Activated gamma-delta T cell treated with Interleukin-2 at 50 U/mL for 16 hours (primary cell): ENCODE data around the gene RHOA.
"Not testable (repeated sequence)": the region's sequence is repeated elsewhere in the genome, so short reads cannot be mapped to it uniquely, and the experiment has no call there.

Experiments used
- DNase-seq: peaks from one replicate; pipeline ENCODE4 v3.0.0-alpha.2; 2020

The RHOA gene

DNA sequence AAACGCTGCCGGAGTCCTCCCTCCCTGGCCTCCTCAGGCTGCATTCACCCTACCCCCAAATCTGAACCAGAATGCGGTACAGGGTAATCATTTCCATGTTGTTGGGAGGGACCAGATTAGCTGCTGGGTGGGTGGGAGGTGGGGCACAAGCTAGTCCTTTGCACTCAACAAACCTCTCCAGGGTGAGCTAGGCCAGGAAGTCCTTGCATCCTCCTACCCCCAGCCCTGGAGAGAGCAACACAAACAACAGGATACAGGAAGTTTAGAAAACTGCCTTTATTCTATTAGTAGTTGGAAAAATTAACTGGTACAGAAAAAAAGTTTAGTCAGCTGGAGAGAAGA lies 52.9 kb downstream of the RHOA start:
- no peak for DNase-seq

DNA sequence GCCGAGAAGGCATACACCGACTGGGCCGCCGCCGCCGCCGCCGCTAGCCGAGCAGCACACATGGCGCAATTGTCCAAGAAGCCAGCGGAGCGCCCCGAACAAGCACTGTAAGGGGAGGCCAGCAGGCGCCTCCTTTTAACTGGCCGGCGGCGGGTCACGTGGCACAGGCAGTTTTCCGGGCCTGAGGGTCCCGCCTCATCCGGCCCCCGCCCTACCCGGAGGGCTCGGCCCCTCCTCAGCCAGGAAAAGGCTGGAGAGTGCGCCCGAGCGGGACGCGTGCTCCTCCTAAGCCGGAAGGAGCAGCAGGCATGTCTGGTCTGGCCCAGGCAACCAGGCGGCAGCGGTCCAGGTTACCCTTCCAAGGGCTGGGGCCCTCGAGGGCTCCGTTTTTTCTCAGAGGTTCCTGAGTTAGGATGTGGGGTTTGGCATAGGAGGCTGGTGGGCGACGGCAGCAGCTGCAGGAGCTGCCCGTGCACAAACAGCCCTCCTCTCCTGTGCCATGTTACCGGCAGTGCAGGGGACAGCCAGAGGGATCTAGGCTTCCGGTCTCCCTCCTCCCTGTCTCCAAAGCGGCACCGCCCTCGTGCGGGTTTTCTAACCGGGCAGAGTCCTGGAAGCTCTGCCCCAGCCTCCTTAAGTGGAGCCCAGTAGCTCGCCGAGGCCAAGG lies 53.4 kb downstream of the RHOA start, which contains the start of gene GPX1:
Gene GPX1, minus strand, starts transcription at position 137 of the 667 bp plus-strand sequence. Its CDS starts 75 bp downstream, at position 62.
- peak; percentile 74 for DNase-seq

- DNase-seq = peak; percentile 45
These were observed 54.1 kb downstream of the RHOA start for GRCh38 chr3:49357443-49358216.

GRCh38 chr3:49357095-49357442 lies 54.7 kb downstream of the RHOA start:
- peak; percentile 7 for DNase-seq

DNA sequence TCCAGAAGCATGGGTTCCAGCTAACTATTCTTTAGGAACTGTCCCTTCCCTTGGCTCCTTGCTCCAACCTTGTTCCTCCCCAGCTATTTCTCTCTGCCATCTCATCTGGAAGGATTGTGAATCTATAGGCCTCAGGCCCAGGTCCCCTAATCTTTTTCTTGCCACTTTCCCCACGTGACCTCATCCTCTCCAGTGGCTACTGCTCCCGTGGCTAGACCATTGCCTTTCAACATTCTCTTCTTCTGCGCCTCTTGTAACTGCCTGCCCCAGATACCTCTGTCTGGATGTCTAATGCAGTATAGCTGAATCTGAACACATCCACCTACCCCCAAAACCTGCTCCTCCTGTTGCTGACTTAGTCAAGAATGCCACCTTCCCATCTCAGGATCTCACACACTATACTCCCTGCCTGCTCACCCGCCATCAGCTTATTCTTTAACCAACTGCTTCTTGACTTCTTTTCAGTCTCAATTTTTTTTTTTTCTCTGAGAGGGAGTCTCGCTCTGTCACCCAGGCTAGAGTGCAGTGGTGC lies 58.8 kb downstream of the RHOA start:
- no peak for DNase-seq

GRCh38 chr3:49352281-49352680 lies 59.5 kb downstream of the RHOA start:
- no peak for DNase-seq

- no peak for DNase-seq
These were observed 60.2 kb downstream of the RHOA start for GRCh38 chr3:49351521-49352011.

GRCh38 chr3:49349348-49350114 lies 62.2 kb downstream of the RHOA start:
- no peak for DNase-seq

- DNase-seq = not testable (repeated sequence)
These were observed 63.4 kb downstream of the RHOA start for GRCh38 chr3:49348361-49348760.

GRCh38 chr3:49346797-49347251 lies 65.0 kb downstream of the RHOA start:
- no peak for DNase-seq

GRCh38 chr3:49343163-49343562 lies 68.6 kb downstream of the RHOA start:
- DNase-seq = no peak

GRCh38 chr3:49341996-49342395 lies 69.8 kb downstream of the RHOA start:
- DNase-seq = no peak

GRCh38 chr3:49339941-49340800 lies 71.6 kb downstream of the RHOA start, which contains the start of gene USP4:
Gene USP4 (minus strand): TSS chr3:49340053. CDS start chr3:49340024, 29 bp downstream.
- peak; percentile 91 for DNase-seq

GRCh38 chr3:49339581-49339940 lies 72.2 kb downstream of the RHOA start:
- DNase-seq = peak; percentile 14

DNA sequence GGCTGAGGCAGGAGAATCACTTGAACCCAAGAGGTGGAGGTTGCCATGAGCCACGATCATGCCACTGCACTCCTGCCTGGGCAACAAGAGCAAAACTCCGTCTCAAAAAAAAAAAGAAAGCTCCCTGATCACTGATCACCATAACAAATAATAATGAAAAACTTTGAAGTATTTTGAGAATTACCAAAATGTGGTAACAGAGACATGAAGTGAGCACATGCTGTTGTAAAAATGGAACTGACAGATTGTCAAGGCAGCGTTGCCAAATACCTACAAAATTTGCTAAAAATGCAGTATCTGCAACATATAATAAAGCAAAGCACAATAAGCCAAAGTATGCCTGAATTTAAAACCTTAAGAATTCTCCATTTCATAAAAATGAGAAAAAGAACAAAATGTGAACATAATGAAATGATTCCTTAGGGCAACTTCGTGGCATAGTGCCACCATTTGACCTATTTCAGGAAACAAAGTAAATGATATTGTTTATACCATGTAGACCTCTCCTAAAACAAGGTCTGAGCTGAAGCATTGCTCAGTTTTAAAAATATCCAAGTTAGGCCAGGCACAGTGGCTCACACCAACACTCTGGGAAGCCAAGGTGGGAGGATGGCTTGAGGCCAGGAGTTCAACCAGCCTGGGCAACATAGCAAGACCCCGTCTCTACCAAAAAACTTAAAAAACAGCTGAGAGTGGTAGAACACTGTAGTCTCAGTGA lies 77.7 kb downstream of the RHOA start:
- no peak for DNase-seq

DNA sequence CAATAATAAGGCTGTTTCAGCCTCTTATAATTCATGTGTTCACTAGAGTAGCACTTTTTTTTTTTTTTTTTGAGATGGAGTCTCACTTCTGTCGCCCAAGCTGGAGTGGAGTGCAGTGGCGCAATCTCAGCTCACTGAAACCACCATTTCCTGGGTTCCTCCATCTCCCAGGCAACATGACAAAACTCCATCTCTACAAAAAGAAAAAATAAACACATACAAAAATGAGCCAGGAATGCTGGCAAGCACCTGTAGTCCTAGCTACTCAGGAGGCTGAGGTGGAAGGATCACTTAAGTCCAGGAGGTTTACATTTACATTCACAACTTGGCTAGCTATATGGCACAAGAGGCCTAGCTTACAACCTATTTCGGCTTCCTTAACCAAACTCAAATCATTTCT lies 78.7 kb downstream of the RHOA start:
- no peak for DNase-seq

DNA sequence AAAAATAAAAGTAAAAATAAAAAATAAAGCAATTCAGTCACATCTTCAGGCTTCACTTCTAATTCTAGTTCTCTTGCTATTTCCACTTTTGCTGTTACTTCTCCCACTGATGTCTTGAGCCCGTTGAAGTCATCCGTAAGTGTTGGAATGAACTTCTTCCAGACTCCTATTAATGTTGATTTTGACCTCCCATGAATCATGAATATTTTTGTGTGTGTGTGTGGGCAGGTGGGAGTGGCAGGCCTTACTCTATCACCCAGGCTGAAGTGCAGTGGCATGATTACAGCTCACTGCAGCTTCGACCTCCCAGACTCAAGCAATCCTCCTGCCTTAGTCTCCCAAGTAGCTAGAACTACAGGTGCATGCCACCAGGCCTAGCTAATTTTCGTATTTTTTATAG lies 82.6 kb downstream of the RHOA start:
- no peak for DNase-seq

GRCh38 chr3:49328350-49328749 lies 83.4 kb downstream of the RHOA start:
- not testable (repeated sequence) for DNase-seq

DNA sequence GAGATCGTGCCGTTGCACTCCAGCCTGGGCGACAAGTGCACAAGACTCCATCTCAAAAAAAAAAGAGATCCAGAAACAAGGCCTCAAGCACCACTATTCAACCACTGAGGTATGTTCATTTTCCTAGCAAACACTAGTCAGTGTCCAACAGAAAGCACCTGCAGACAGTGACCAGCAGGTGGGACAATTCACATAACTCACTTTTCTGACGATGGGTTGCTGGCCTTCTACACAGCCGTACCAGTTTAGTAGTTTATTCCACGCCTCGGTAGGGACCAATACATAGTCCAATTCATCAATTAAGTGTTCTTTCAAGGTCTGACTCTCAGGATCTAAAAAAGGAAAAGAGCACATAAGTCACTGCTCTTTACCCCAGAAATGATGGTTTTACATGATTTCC lies 84.3 kb downstream of the RHOA start:
- DNase-seq = no peak

GRCh38 chr3:49324768-49325167 lies 87.0 kb downstream of the RHOA start:
- no peak for DNase-seq

GRCh38 chr3:49316696-49317457 lies 94.9 kb downstream of the RHOA start:
- DNase-seq = no peak
